HepG2 (cell line): Measurements from ENCODE around the gene ANKS3.

Source experiments
- JUN ChIP-seq: sonication (generic); formaldehyde crosslinking; IDR thresholded peaks from 2 replicates; pipeline ENCODE4 v1.4.0; 2020; ENCODE audit warnings: mild to moderate bottlenecking, missing genetic modification reagents
- POLR2AphosphoS5 ChIP-seq: IDR thresholded peaks from 2 replicates; pipeline ENCODE4 v1.6.1; 2012; ENCODE audit warnings: low read depth, low read length
- POLR2G ChIP-seq: fragments of 200-400 bp; formaldehyde crosslinking; IDR thresholded peaks from 2 replicates; pipeline ENCODE4 v1.6.1; 2018; ENCODE audit warnings: mild to moderate bottlenecking, low read depth, low read length, moderate library complexity
- TF ChIP-seq, protein P1 (sequence below): sonication (generic); formaldehyde crosslinking; IDR thresholded peaks from 2 replicates; pipeline ENCODE4 v1.5.0; 2020; ENCODE audit warnings: mild to moderate bottlenecking, missing genetic modification reagents, moderate library complexity
- TF ChIP-seq, protein P2 (sequence below): sonication (generic); formaldehyde crosslinking; IDR thresholded peaks from 2 replicates; pipeline ENCODE4 v1.5.1; 2020; ENCODE audit warnings: missing genetic modification reagents, mild to moderate bottlenecking, borderline replicate concordance

DNA sequence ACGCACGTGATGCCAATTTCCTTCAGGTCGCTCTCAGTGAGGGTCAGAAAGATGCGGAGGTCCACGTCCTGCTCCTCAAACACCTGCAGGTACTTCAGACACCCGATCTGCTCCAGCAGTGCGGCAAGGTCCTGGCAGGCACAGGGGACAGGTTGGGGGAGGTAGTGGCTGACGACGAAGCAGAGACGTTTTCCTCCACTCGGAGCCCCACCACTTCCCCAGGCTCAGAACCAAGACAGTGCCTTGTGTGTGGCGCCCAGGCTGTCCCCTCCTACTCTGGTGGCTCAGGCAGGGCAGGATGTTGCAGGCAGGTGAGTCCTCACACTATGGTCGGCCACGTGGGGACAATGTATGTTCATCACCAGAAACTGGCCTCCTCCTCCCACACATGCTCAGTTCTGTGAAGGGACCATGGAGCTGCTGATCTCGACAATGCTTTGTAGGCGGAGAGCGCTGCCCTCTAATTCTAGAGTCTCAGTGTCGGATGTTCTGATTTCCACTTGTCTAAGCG lies 35.0 kb downstream of the ANKS3 start:
- TF ChIP-seq POLR2AphosphoS5 (no peak), JUN (no peak), POLR2G (no peak)
- TF ChIP-seq, protein P1, sequence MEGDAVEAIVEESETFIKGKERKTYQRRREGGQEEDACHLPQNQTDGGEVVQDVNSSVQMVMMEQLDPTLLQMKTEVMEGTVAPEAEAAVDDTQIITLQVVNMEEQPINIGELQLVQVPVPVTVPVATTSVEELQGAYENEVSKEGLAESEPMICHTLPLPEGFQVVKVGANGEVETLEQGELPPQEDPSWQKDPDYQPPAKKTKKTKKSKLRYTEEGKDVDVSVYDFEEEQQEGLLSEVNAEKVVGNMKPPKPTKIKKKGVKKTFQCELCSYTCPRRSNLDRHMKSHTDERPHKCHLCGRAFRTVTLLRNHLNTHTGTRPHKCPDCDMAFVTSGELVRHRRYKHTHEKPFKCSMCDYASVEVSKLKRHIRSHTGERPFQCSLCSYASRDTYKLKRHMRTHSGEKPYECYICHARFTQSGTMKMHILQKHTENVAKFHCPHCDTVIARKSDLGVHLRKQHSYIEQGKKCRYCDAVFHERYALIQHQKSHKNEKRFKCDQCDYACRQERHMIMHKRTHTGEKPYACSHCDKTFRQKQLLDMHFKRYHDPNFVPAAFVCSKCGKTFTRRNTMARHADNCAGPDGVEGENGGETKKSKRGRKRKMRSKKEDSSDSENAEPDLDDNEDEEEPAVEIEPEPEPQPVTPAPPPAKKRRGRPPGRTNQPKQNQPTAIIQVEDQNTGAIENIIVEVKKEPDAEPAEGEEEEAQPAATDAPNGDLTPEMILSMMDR (CRISPR knock-in tag): no peak
- TF ChIP-seq, protein P2, sequence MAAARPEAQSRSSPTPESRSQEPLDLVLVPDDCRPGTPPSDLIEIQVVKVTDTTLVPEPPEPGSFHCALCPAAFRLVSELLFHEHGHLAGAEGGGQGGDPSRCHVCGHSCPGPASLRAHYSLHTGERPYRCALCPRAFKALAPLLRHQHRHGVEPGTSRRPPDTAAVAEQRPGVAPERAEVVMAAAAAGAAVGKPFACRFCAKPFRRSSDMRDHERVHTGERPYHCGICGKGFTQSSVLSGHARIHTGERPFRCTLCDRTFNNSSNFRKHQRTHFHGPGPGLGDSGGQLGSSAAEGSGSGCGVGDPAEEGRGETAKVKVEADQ (CRISPR knock-in tag): no peak
